RWPE1 (cell line): ENCODE measurements around the gene INF2.
A peak's percentile ranks its signal among the peaks of the same experiment; 100 is the strongest.

Experiments used
- CTCF ChIA-PET: fragments of 350-600 bp; sonication (Branson Sonifier 250); formaldehyde crosslinking; extraction: SDS; loops from one replicate; lab custom pipeline; 2021; lab: Yijun Ruan, JAX
- POLR2A ChIA-PET: fragments of 400-600 bp; formaldehyde crosslinking; extraction: SDS; loops from one replicate; lab custom pipeline; 2020; ENCODE audit warnings: antibody characterized with exemption; ENCODE audit not compliant: low non-redundant PET; lab: Yijun Ruan, JAX
- DNase-seq: peaks from one replicate; pipeline ENCODE4 v3.0.0; 2012; ENCODE audit warnings: low spot score
- H3K27ac ChIP-seq: fragments of 450-650 bp; 2 replicates; pipeline ENCODE4 v1.5.1; 2017
- TF ChIP-seq, protein P1 (sequence below): fragments of 450-650 bp; conservative IDR thresholded peaks from 2 replicates; pipeline ENCODE4 v1.5.1; 2017; ENCODE audit warnings: low read depth, mild to moderate bottlenecking

Gene INF2

DNA sequence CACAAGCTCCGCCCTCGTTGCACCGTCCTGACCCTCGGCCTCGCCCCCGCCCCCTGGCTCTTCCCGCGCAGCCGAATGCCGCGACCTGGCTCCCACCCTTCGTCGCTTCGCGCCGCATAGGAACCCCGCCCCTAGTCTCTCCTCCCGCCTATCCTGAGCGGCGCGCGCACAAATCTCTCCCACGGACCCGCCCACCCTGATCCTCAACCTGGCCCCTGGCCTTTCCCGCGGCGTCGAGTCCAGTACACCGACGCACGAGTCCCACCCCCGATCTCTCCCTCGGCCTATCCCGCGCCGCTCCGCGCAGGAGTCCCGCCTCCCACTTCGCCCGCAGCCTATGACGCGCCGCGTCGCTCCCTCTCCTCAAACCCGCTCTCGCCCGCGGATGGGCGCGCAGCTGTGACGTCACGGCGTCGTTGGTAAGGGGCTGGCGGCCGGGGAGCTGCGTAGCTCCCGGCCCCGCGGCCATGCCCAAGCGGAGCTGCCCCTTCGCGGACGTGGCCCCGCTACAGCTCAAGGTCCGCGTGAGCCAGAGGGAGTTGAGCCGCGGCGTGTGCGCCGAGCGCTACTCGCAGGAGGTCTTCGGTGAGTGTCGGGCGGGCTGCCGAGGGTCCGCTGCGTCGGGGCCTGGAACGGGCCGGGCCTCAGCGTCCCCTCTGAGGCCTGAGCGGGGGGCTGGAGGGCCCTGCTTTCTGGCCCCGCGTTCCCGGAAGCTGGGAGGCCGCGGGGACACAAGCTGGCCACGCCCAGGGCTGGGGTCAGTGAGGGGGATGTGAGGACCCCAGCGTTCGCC lies 63.5 kb downstream of the INF2 start, which contains the start of gene SIVA1:
SIVA1 (plus strand) TSS at position 413 of the 793 bp plus-strand sequence; CDS start at position 468, 55 bp downstream.
- DNase-seq = peak; percentile 98
- TF ChIP-seq, protein P1, sequence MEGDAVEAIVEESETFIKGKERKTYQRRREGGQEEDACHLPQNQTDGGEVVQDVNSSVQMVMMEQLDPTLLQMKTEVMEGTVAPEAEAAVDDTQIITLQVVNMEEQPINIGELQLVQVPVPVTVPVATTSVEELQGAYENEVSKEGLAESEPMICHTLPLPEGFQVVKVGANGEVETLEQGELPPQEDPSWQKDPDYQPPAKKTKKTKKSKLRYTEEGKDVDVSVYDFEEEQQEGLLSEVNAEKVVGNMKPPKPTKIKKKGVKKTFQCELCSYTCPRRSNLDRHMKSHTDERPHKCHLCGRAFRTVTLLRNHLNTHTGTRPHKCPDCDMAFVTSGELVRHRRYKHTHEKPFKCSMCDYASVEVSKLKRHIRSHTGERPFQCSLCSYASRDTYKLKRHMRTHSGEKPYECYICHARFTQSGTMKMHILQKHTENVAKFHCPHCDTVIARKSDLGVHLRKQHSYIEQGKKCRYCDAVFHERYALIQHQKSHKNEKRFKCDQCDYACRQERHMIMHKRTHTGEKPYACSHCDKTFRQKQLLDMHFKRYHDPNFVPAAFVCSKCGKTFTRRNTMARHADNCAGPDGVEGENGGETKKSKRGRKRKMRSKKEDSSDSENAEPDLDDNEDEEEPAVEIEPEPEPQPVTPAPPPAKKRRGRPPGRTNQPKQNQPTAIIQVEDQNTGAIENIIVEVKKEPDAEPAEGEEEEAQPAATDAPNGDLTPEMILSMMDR = no peak
- CTCF ChIA-PET = interaction anchor here (0.6 to 1.7 kb wide), 3 partner anchors 21 to 30 kb away, joined by 3 to 7 read pairs (median 3); no protein-coding TSS in a partner anchor
- H3K27ac ChIP-seq = peak within 1 kb of the TSS; percentile 94
- POLR2A ChIA-PET = interaction anchor here (0.8 to 1.0 kb wide), 3 partner anchors 71 to 114 kb away, joined by 3 read pairs; no protein-coding TSS in a partner anchor

DNA sequence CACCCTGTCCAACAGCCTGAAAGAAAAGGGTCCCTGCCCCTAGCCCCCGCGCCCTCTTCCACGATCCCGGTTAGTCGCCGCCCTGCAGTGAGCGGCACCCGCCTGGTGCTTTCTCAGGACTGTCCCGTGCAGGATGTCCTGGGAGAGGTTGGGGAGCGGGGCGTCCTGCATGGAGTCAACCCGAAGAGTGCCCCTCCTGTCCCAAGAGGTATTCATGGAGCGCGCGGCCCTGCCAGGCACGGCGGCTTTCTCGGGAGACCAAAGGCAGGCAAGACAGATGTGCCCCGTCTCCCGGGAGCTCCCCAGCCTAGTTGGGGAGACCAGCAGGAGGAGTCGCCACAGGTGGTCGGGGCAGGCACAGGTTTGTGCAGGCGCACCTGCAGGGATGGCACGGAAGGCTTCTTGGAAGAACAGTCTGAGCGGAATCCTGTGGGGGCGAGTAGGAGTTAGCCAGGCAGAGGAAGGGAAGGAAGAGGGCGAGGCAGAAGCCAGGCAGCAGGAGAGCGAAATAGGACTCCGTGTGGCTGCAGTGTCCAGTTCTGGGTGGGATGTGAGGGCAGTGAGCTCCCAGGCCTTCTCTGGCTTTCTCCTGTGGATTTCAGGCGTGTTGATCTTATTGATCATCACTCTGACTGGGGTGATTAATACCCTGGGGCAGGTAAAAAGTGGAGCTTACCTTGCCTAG lies 64.3 kb downstream of the INF2 start:
- peak overlapping the region; percentile 94 for H3K27ac ChIP-seq
- no peak for DNase-seq
- CTCF ChIA-PET = interaction anchor here (1.7 kb wide), 1 partner anchor 22 kb away, joined by 7 read pairs; no protein-coding TSS in a partner anchor
- POLR2A ChIA-PET = no interaction called here
- TF ChIP-seq, protein P1 = no peak

DNA sequence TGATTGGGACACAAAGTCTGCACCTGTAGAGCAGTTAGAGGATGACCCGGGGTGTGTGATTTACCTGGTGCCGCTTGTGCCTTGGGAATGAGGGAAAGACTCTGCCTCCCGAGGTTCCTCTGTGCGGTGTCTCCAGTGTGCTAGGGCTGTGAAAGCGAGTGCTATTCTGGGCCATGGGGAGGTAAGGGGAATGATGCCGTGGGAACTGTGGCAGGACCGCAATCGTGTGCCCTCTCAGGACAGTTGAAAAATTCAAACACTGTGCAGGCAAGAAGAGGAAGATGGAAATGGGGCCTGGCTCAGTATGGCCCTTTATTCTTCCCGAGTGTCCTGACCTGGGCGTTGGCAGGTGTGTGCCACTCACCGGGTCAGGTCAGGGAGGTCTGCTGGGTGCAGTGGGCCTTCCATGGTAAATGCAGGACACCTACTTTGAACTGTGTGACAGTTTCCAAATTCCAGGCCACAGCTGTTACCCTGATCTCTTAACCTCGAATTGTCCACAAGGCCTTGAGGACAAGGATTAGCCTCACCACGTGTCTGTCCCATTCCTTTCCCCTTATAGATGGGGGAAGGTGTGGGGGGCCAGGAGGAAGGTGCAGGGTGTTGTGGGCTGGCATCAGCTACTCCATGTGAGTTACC lies 64.9 kb downstream of the INF2 start:
- DNase-seq = no peak
- ChIA-PET CTCF (no interaction called here), POLR2A (interaction anchor here (1.0 kb wide), 1 partner anchor 18 kb away, joined by 3 read pairs; no protein-coding TSS in a partner anchor)
- H3K27ac ChIP-seq = peak overlapping the region; percentile 94
- TF ChIP-seq, protein P1 = no peak

DNA sequence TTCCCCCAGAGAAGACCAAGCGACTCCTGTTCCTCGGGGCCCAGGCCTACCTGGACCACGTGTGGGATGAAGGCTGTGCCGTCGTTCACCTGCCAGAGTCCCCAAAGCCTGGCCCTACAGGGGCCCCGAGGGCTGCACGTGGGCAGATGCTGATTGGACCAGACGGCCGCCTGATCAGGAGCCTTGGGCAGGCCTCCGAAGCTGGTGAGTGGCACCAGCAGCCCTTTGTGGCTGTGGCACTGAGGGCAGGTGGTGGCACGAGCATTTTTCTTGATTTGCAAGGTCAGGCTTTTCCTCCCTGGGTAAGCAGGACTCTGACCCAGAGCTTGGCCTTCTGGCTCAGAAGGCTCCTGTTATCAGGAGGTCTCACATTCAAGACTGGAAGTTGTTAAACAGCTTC lies 66.2 kb downstream of the INF2 start:
- POLR2A ChIA-PET = no interaction called here

DNA sequence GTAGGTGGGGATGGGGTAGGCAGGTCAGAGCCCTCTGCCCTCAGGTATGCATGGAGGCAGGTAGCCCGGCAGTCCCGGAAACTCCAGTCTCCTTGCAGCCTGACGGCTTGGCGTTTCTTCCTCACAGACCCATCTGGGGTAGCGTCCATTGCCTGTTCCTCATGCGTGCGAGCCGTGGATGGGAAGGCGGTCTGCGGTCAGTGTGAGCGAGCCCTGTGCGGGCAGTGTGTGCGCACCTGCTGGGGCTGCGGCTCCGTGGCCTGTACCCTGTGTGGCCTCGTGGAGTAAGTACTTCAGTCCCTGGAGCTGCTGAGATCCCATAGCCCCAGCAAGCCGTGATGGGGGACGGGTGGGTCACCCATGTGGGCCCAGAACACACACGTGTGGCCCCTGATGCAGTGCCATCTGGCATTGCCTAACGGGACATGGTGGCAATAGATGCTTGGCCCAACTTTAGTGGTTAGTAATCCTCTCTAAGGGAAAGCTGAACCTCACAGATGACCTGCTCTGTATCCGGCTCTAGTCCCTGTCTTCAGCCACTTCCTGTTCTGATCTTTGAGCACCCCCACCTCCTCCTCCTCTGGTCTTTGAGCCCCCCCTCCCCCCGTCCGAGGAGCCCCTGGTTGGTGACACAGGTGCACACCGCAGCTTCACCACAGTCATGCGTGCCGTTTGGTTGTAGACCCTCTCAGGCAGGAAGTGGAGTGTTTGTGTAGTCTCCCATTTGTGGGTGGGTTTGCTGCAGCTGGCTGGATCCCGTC lies 67.2 kb downstream of the INF2 start:
- DNase-seq = no peak
- POLR2A ChIA-PET = no interaction called here
- TF ChIP-seq, protein P1 = no peak
- peak overlapping the region; percentile 94 for H3K27ac ChIP-seq
- CTCF ChIA-PET = interaction anchor here (0.6 kb wide), 1 partner anchor 11 kb away, joined by 3 read pairs; no protein-coding TSS in a partner anchor

More for the DNA sequence above, 66.2 kb downstream of the INF2 start:
- TF ChIP-seq, protein P1 = no peak
- CTCF ChIA-PET = no interaction called here
- no peak for DNase-seq
- peak overlapping the region; percentile 94 for H3K27ac ChIP-seq
